Measurements from ENCODE around the gene MRTO4.
"Not testable (repeated sequence)": the region's sequence is repeated elsewhere in the genome, so short reads cannot be mapped to it uniquely, and the experiment has no call there.

MRTO4 gene

GRCh38 chr1:19270343-19270730 lies 18.7 kb downstream of the MRTO4 start:
- not testable (repeated sequence) for DNase-seq (ENCODE audit: low spot score)

- DNase-seq (ENCODE audit: low spot score) = no peak
Measured at GRCh38 chr1:19272064-19272463, 20.5 kb downstream of the MRTO4 start.

GRCh38 chr1:19273106-19273843 lies 21.7 kb downstream of the MRTO4 start:
- DNase-seq (ENCODE audit: low spot score) = no peak

GRCh38 chr1:19273844-19274531 lies 22.4 kb downstream of the MRTO4 start:
- not testable (repeated sequence) for DNase-seq (ENCODE audit: low spot score)

- no peak for DNase-seq (ENCODE audit: low spot score)
Measured at GRCh38 chr1:19274636-19275035, 23.0 kb downstream of the MRTO4 start.

- DNase-seq (ENCODE audit: low spot score) = no peak
Measured at GRCh38 chr1:19283891-19284290, 32.3 kb downstream of the MRTO4 start.

GRCh38 chr1:19284881-19285280 lies 33.3 kb downstream of the MRTO4 start:
- no peak for DNase-seq (ENCODE audit: low spot score)

GRCh38 chr1:19285366-19285765 lies 33.8 kb downstream of the MRTO4 start:
- not testable (repeated sequence) for DNase-seq (ENCODE audit: low spot score)

- DNase-seq (ENCODE audit: low spot score) = not testable (repeated sequence)
Measured at GRCh38 chr1:19285807-19286206, 34.2 kb downstream of the MRTO4 start.

GRCh38 chr1:19287436-19288185 lies 36.0 kb downstream of the MRTO4 start:
- no peak for DNase-seq (ENCODE audit: low spot score)

- not testable (repeated sequence) for DNase-seq (ENCODE audit: low spot score)
Measured at GRCh38 chr1:19288324-19289241, 37.0 kb downstream of the MRTO4 start, which contains the start of gene AKR7A3. TSS of gene AKR7A3 (minus strand) at chr1:19288770. CDS start at chr1:19288709, 61 bp downstream.

GRCh38 chr1:19289244-19289643 lies 37.6 kb downstream of the MRTO4 start:
- no peak for DNase-seq (ENCODE audit: low spot score)

- DNase-seq (ENCODE audit: low spot score) = no peak
Measured at GRCh38 chr1:19294638-19295037, 43.0 kb downstream of the MRTO4 start.

- no peak for DNase-seq (ENCODE audit: low spot score)
Measured at GRCh38 chr1:19300211-19300610, 48.6 kb downstream of the MRTO4 start.

GRCh38 chr1:19304081-19304480 lies 52.5 kb downstream of the MRTO4 start:
- not testable (repeated sequence) for DNase-seq (ENCODE audit: low spot score)

- no peak for DNase-seq (ENCODE audit: low spot score)
Measured at GRCh38 chr1:19305880-19306279, 54.3 kb downstream of the MRTO4 start.

GRCh38 chr1:19306941-19307340 lies 55.3 kb downstream of the MRTO4 start:
- DNase-seq (ENCODE audit: low spot score) = no peak

GRCh38 chr1:19307794-19308508 lies 56.3 kb downstream of the MRTO4 start:
- DNase-seq (ENCODE audit: low spot score) = no peak

GRCh38 chr1:19308509-19308907 lies 56.9 kb downstream of the MRTO4 start:
- DNase-seq (ENCODE audit: low spot score) = no peak

- no peak for DNase-seq (ENCODE audit: low spot score)
Measured at GRCh38 chr1:19309123-19309813, 57.7 kb downstream of the MRTO4 start.

All from D341Med (cell line).